Renal pelvis (tissue), 12 donors: ENCODE measurements around the gene C1orf185. TPM values are rescaled to one million over a fixed set of nuclear protein-coding genes. Genes with fewer than 3 reads are reported as not detected.
"Not testable (repeated sequence)": the region's sequence is repeated elsewhere in the genome, so short reads cannot be mapped to it uniquely, and the experiment has no call there.

Experiments
- DNase-seq: peaks from one replicate; pipeline ENCODE4 v3.0.0-alpha.2; 2013
- long read RNA-seq, 16 experiments: transcript quantifications; one replicate each; lab custom pipeline, GENCODE V29; 2026
- polyA plus RNA-seq, 3 donors: library from polyadenylated mRNA; unstranded; fragments of 120-200 nt; gene quantifications; one replicate each; pipeline ENCODE4 v1.2.1, GENCODE V29; 2013; ENCODE audit not compliant: insufficient read length in 3 of 3

The C1orf185 gene
- not detected for polyA plus RNA-seq
- long read RNA-seq, donor 1, result 0 reads
- long read RNA-seq, donor 2, result 0 reads
- long read RNA-seq, donor 3, result 0 reads
- long read RNA-seq, donor 4, result 0 reads
- long read RNA-seq, donor 5, result 0 reads
- long read RNA-seq, donor 6, result 0 reads
- long read RNA-seq, donor 7, result 0 reads
- long read RNA-seq, donor 8, result 0 reads
- long read RNA-seq, donor 9, result 0 reads
- long read RNA-seq, donor 10, result 0 reads
- long read RNA-seq, donor 11, result 0 reads
- long read RNA-seq, donor 12, result 0 reads
- long read RNA-seq, donor 13, result 0 reads
- long read RNA-seq, donor 14, result 0 reads
- long read RNA-seq, donor 15, result 0 reads
- long read RNA-seq, donor 16, result 0 reads

GRCh38 chr1:51101976-51102375 lies at the start of gene C1orf185:
TSS of gene C1orf185 (plus strand) at chr1:51102228. CDS start at chr1:51102234, 6 bp downstream.
- no peak for DNase-seq

- DNase-seq, result no peak
Measured at GRCh38 chr1:51058858-51059257, 43.2 kb upstream of the C1orf185 start.

- DNase-seq, result no peak
Measured at GRCh38 chr1:51061231-51061918, 40.7 kb upstream of the C1orf185 start.

GRCh38 chr1:51063121-51063520 lies 38.9 kb upstream of the C1orf185 start:
- DNase-seq, result no peak

- no peak for DNase-seq
Measured at GRCh38 chr1:51070011-51070410, 32.0 kb upstream of the C1orf185 start.

- DNase-seq, result no peak
Measured at GRCh38 chr1:51070640-51071039, 31.4 kb upstream of the C1orf185 start.

GRCh38 chr1:51071291-51072042 lies 30.6 kb upstream of the C1orf185 start:
- no peak for DNase-seq

GRCh38 chr1:51072043-51072439 lies 30.0 kb upstream of the C1orf185 start:
- no peak for DNase-seq

- DNase-seq, result no peak
Measured at GRCh38 chr1:51072651-51073050, 29.4 kb upstream of the C1orf185 start.

GRCh38 chr1:51073456-51073855 lies 28.6 kb upstream of the C1orf185 start:
- no peak for DNase-seq

GRCh38 chr1:51086496-51087271 lies 15.3 kb upstream of the C1orf185 start:
- no peak for DNase-seq

GRCh38 chr1:51088474-51088873 lies 13.6 kb upstream of the C1orf185 start:
- no peak for DNase-seq

GRCh38 chr1:51093581-51093980 lies 8.4 kb upstream of the C1orf185 start:
- DNase-seq, result no peak

GRCh38 chr1:51097171-51097570 lies 4.9 kb upstream of the C1orf185 start:
- DNase-seq, result no peak

- no peak for DNase-seq
Measured at GRCh38 chr1:51100264-51100880, 1.7 kb upstream of the C1orf185 start.

- no peak for DNase-seq
Measured at GRCh38 chr1:51114137-51114536, 12.1 kb downstream of the C1orf185 start.

- no peak for DNase-seq
Measured at GRCh38 chr1:51115714-51116404, 13.8 kb downstream of the C1orf185 start.

GRCh38 chr1:51119331-51119730 lies 17.3 kb downstream of the C1orf185 start:
- DNase-seq, result no peak

GRCh38 chr1:51120629-51121028 lies 18.6 kb downstream of the C1orf185 start:
- DNase-seq, result no peak

- DNase-seq, result not testable (repeated sequence)
Measured at GRCh38 chr1:51127152-51127551, 25.1 kb downstream of the C1orf185 start.

- no peak for DNase-seq
Measured at GRCh38 chr1:51131185-51131584, 29.2 kb downstream of the C1orf185 start.
